ENCODE measurements around the gene SGMS1. TPM values are rescaled to one million over a fixed set of nuclear protein-coding genes. Genes with fewer than 3 reads are reported as not detected.

SGMS1 gene
- total RNA-seq, 4 donors from 2014 or later = 139 to 198 (median 173) TPM

GRCh38 chr10:50603151-50603850 lies 20.5 kb downstream of the SGMS1 start:
- DNase-seq (ENCODE audit: low spot score in 2 of 2) = no peak
- Histone ChIP-seq H3K36me3 (no peaks in the 10 kb centered on the region), H3K27me3 (no peaks in the 10 kb centered on the region), H3K4me3 (no peak overlapping the region), H3K4me1 (peaks cover 83% of the 10 kb centered on the region), H3K9me3 (no peaks in the 10 kb centered on the region), H3K27ac (peak overlapping the region; percentile 59)
- TF ChIP-seq CTCF (IDR thresholded peaks at IDR 0.05) (no peak), EP300 (IDR thresholded peaks at IDR 0.05) (no peak), POLR2AphosphoS5 (IDR thresholded peaks at IDR 0.05) (no peak), POLR2A (IDR thresholded peaks at IDR 0.05) (no peak)
- 82% methylated on average over 6 of the region's 6 CpGs for WGBS

DNA sequence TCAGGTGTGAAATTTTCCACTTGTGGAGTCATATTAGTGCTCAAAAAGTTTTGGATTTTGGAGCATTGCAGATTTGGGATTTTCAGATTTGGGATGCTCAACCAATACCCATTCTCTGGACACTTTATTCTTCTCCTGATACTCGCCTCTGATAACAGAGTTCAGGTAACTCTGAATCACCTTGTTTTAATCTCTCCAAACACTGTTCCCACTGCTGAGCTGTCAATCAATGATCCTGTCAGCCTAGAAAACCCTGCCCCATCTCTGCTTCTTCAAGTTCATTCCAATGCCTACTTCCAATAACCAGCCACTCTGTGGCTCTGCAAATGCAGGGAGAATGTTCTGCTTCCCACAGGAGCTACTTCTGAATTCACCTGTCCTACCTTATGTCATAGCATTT lies 21.8 kb downstream of the SGMS1 start:
- DNase-seq (ENCODE audit: low spot score in 2 of 2) = no peak
- no peak overlapping the region for H3K27ac ChIP-seq
- no peaks in the 10 kb centered on the region for H3K27me3 ChIP-seq
- no peak for TF ChIP-seq POLR2A (IDR thresholded peaks at IDR 0.05)
- no peak for TF ChIP-seq POLR2AphosphoS5 (IDR thresholded peaks at IDR 0.05)
- no peak for TF ChIP-seq CTCF (IDR thresholded peaks at IDR 0.05)
- no peaks in the 10 kb centered on the region for H3K9me3 ChIP-seq
- H3K4me3 ChIP-seq = no peak overlapping the region
- H3K36me3 ChIP-seq = no peaks in the 10 kb centered on the region
- 87% methylated on average over 1 of the region's 1 CpG for WGBS
- H3K4me1 ChIP-seq = peaks cover 70% of the 10 kb centered on the region

GRCh38 chr10:50600831-50601477 lies 22.8 kb downstream of the SGMS1 start:
- no peaks in the 10 kb centered on the region for H3K27me3 ChIP-seq
- no peaks in the 10 kb centered on the region for H3K36me3 ChIP-seq
- H3K4me1 ChIP-seq = peaks cover 63% of the 10 kb centered on the region
- TF ChIP-seq CTCF (IDR thresholded peaks at IDR 0.05) = no peak
- TF ChIP-seq POLR2AphosphoS5 (IDR thresholded peaks at IDR 0.05) = no peak
- no peak for TF ChIP-seq POLR2A (IDR thresholded peaks at IDR 0.05)
- no peak for TF ChIP-seq EP300 (IDR thresholded peaks at IDR 0.05)
- no peak overlapping the region for H3K27ac ChIP-seq
- H3K4me3 ChIP-seq = no peak overlapping the region
- DNase-seq (ENCODE audit: low spot score in 2 of 2) = no peak
- 84% methylated on average over 2 of the region's 2 CpGs for WGBS
- H3K9me3 ChIP-seq = no peaks in the 10 kb centered on the region

- Histone ChIP-seq H3K4me1 (peaks cover 56% of the 10 kb centered on the region), H3K36me3 (no peaks in the 10 kb centered on the region), H3K9me3 (no peaks in the 10 kb centered on the region), H3K27me3 (no peaks in the 10 kb centered on the region), H3K4me3 (no peak overlapping the region), H3K27ac (no peak overlapping the region)
- no peak for TF ChIP-seq CTCF (IDR thresholded peaks at IDR 0.05)
- no peak for TF ChIP-seq POLR2A (IDR thresholded peaks at IDR 0.05)
- no peak for TF ChIP-seq EP300 (IDR thresholded peaks at IDR 0.05)
- TF ChIP-seq POLR2AphosphoS5 (IDR thresholded peaks at IDR 0.05) = no peak
- no peak for DNase-seq (ENCODE audit: low spot score in 2 of 2)
- 56% methylated on average over 1 of the region's 1 CpG for WGBS
These were observed 23.5 kb downstream of the SGMS1 start for GRCh38 chr10:50600286-50600685.

DNA sequence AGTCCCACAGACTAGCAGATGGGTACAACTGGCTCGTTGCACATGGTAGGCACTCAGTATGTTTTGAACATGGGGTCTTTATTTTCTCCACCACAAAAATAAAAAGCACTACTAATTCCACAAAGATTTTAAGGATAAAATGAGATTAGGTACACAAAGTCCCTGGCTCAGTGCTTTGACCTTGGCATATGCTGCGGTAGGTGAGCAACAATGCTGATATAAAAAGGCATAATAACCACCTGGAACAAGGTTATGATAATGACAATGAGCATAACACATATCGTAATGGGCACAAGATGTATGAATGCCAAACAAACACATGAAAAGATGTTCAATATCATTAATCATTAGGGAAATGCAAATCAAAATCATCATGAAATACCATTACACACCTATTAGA lies 26.9 kb downstream of the SGMS1 start:
- peaks cover 31% of the 10 kb centered on the region for H3K4me1 ChIP-seq
- no peak for DNase-seq (ENCODE audit: low spot score in 2 of 2)
- no peaks in the 10 kb centered on the region for H3K27me3 ChIP-seq
- H3K27ac ChIP-seq = no peak overlapping the region
- TF ChIP-seq POLR2AphosphoS5 (IDR thresholded peaks at IDR 0.05) = no peak
- TF ChIP-seq EP300 (IDR thresholded peaks at IDR 0.05) = no peak
- no peak for TF ChIP-seq POLR2A (IDR thresholded peaks at IDR 0.05)
- TF ChIP-seq CTCF (IDR thresholded peaks at IDR 0.05) = no peak
- WGBS = 94% methylated on average over 3 of the region's 3 CpGs
- H3K36me3 ChIP-seq = no peaks in the 10 kb centered on the region
- H3K9me3 ChIP-seq = no peaks in the 10 kb centered on the region
- no peak overlapping the region for H3K4me3 ChIP-seq
